ENCODE data around the gene BLZF1.
"Not testable (repeated sequence)": the region's sequence is repeated elsewhere in the genome, so short reads cannot be mapped to it uniquely, and the experiment has no call there.

Gene BLZF1

DNA sequence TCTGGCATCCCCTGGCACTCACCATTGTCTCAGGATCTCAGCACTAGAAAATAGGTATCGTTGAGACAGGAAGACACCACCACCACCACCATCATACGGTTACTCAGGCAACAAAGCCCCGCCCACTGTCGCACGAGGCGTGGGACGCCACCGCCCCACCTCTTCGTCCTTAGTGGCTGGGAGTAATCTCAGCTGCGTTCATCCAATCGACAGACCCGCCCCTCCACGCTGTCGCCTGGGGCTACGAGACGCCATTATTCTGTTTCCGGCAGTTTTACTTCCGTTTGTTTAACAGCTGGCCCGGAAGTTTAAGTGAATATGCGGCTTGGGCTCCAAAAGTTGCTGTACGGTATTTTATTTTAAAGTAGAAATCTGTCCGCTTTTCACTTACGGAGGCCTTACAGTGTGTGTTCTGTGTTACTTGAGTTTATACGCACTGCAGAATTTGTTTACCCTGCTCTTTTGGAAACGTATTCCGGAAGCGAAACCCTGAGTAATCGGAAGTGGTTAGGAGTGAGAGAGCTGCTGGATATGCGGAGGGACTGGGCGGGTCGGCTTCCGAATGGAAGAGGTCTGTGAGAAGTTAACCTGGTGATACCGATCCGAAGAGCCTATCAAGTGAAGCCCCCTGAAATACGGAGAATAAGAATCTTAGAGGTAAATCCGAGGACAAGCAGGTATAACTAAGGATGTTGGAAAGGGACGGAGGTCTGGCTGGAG, at the start of gene BLZF1, which contains the start of gene NME7:
Gene BLZF1, plus strand, starts transcription at position 510 of the 720 bp plus-strand sequence. CDS start 1,328 bp downstream, outside the sequence.
Gene NME7, minus strand, starts transcription at position 112 of the 720 bp plus-strand sequence. Its CDS starts 87 bp downstream, at position 25.
- Histone ChIP-seq H3K27me3 (ENCODE audit: low read depth, low read length) (no peaks in the 10 kb centered on the region), H3K4me1 (ENCODE audit: control insufficient read depth in 1 of 2, insufficient read depth in 2 of 2, low read length in 2 of 2) (peaks cover 7 to 24% of the 10 kb centered on the region in 2 donors), H3K36me3 (ENCODE audit: control insufficient read depth in 1 of 2, insufficient read depth in 2 of 2, low read length in 2 of 2) (peaks cover 3 to 19% of the 10 kb centered on the region in 2 donors), H3K4me3 (ENCODE audit: low read depth in 1 of 2, low read length in 2 of 2) (peak within 1 kb of the TSS; percentile 76 to 95), H3K27ac (ENCODE audit: low read length) (peak within 1 kb of the TSS; percentile 88), H3K9me3 (ENCODE audit: control insufficient read depth in 1 of 2, low read length in 2 of 2) (peaks cover 0 to 3% of the 10 kb centered on the region in 2 donors)

GRCh38 chr1:169318536-169319244, 49.3 kb upstream of the BLZF1 start:
- H3K9me3 ChIP-seq (ENCODE audit: control insufficient read depth in 1 of 2, low read length in 2 of 2) = no peaks in the 10 kb centered on the region
- H3K27ac ChIP-seq (ENCODE audit: low read length) = no peak overlapping the region
- no peak overlapping the region for H3K4me3 ChIP-seq (ENCODE audit: low read depth in 1 of 2, low read length in 2 of 2)
- H3K4me1 ChIP-seq (ENCODE audit: control insufficient read depth in 1 of 2, insufficient read depth in 2 of 2, low read length in 2 of 2) = no peaks in the 10 kb centered on the region
- H3K36me3 ChIP-seq (ENCODE audit: control insufficient read depth in 1 of 2, insufficient read depth in 2 of 2, low read length in 2 of 2) = no peaks in the 10 kb centered on the region
- no peaks in the 10 kb centered on the region for H3K27me3 ChIP-seq (ENCODE audit: low read depth, low read length)

- no peaks in the 10 kb centered on the region for H3K36me3 ChIP-seq (ENCODE audit: control insufficient read depth in 1 of 2, insufficient read depth in 2 of 2, low read length in 2 of 2)
- no peaks in the 10 kb centered on the region for H3K9me3 ChIP-seq (ENCODE audit: control insufficient read depth in 1 of 2, low read length in 2 of 2)
- H3K4me1 ChIP-seq (ENCODE audit: control insufficient read depth in 1 of 2, insufficient read depth in 2 of 2, low read length in 2 of 2) = no peaks in the 10 kb centered on the region
- no peak overlapping the region for H3K4me3 ChIP-seq (ENCODE audit: low read depth in 1 of 2, low read length in 2 of 2)
- H3K27me3 ChIP-seq (ENCODE audit: low read depth, low read length) = no peaks in the 10 kb centered on the region
- no peak overlapping the region for H3K27ac ChIP-seq (ENCODE audit: low read length)
Observed at GRCh38 chr1:169321539-169321938, 46.5 kb upstream of the BLZF1 start.

- Histone ChIP-seq H3K36me3 (ENCODE audit: control insufficient read depth in 1 of 2, insufficient read depth in 2 of 2, low read length in 2 of 2) (no peaks in the 10 kb centered on the region), H3K27ac (ENCODE audit: low read length) (no peak overlapping the region), H3K4me1 (ENCODE audit: control insufficient read depth in 1 of 2, insufficient read depth in 2 of 2, low read length in 2 of 2) (no peaks in the 10 kb centered on the region), H3K4me3 (ENCODE audit: low read depth in 1 of 2, low read length in 2 of 2) (no peak overlapping the region), H3K27me3 (ENCODE audit: low read depth, low read length) (no peaks in the 10 kb centered on the region), H3K9me3 (ENCODE audit: control insufficient read depth in 1 of 2, low read length in 2 of 2) (no peaks in the 10 kb centered on the region)
Observed at GRCh38 chr1:169322138-169322537, 45.9 kb upstream of the BLZF1 start.

DNA sequence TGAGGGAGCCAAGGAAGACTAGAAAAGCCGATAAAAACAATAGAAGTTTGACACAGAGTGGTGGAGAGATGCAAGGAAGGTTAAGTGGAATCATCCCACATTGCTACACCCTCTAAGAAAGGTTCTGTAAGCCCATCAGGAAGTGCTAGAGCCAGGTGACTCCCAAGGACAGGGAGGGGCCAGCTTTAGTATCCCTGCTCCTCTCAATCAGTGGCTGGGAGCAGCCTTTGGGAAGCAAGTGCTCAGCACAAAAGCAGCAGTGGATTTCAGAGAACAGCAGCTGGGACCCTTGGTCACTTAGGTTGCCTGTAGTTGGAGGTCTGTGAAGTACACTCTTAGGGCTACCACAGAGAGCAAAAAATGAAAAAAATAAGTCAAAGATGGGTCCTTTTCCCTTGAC, 42.9 kb upstream of the BLZF1 start:
- Histone ChIP-seq H3K27ac (ENCODE audit: low read length) (no peak overlapping the region), H3K4me3 (ENCODE audit: low read depth in 1 of 2, low read length in 2 of 2) (no peak overlapping the region), H3K27me3 (ENCODE audit: low read depth, low read length) (no peaks in the 10 kb centered on the region), H3K9me3 (ENCODE audit: control insufficient read depth in 1 of 2, low read length in 2 of 2) (no peaks in the 10 kb centered on the region), H3K4me1 (ENCODE audit: control insufficient read depth in 1 of 2, insufficient read depth in 2 of 2, low read length in 2 of 2) (no peaks in the 10 kb centered on the region), H3K36me3 (ENCODE audit: control insufficient read depth in 1 of 2, insufficient read depth in 2 of 2, low read length in 2 of 2) (no peaks in the 10 kb centered on the region)

DNA sequence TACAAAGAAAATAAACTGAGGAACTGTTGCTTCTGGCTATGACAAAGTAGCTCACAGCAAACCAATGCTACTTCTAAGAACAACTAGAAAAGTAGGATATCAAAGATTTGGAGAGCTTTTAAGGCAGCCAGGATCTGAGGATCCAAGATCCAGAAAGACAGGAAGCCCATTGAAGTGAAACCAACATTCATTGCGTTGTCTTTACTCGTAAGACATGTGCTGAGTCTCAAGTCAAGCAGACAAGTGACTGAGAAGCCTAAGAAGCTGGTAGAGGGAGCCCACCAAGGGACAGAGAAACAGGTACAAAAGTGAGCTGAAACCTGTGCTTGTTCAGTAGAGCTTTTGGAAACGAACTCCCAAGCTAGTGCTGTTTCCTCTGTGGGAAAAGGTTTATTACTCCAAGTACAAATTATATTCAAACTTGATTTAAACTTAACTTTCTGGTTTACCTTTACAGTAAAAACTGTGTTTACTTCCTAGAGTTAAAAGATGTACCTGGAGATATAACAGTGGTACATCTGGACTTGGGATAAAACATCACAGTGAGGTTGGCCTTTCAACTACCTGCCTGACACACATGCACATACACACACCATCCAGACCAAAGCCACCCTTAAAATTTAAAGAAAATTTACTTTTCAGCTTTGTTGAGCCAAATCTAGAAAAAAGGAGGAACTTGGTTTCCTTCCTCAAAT, 41.6 kb upstream of the BLZF1 start:
- no peaks in the 10 kb centered on the region for H3K27me3 ChIP-seq (ENCODE audit: low read depth, low read length)
- H3K4me1 ChIP-seq (ENCODE audit: control insufficient read depth in 1 of 2, insufficient read depth in 2 of 2, low read length in 2 of 2) = no peaks in the 10 kb centered on the region
- H3K36me3 ChIP-seq (ENCODE audit: control insufficient read depth in 1 of 2, insufficient read depth in 2 of 2, low read length in 2 of 2) = no peaks in the 10 kb centered on the region
- H3K27ac ChIP-seq (ENCODE audit: low read length) = no peak overlapping the region
- no peak overlapping the region for H3K4me3 ChIP-seq (ENCODE audit: low read depth in 1 of 2, low read length in 2 of 2)
- no peaks in the 10 kb centered on the region for H3K9me3 ChIP-seq (ENCODE audit: control insufficient read depth in 1 of 2, low read length in 2 of 2)

DNA sequence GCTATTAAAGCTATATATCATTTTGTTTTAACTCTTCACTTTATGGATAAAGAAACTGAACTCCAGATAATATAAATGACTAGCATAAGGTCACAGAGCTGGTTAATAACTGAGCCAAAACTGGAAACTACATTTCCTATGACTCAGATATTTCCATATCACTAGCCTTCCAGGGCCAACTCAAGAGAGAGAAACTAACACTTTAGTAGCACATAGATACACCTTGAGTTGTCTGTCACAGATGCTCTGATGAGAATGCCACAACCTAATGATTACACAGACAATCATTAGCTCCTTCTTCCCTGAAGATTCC, 41.1 kb upstream of the BLZF1 start:
- Histone ChIP-seq H3K27me3 (ENCODE audit: low read depth, low read length) (no peaks in the 10 kb centered on the region), H3K9me3 (ENCODE audit: control insufficient read depth in 1 of 2, low read length in 2 of 2) (peaks cover 0 to 2% of the 10 kb centered on the region in 2 donors), H3K27ac (ENCODE audit: low read length) (no peak overlapping the region), H3K4me1 (ENCODE audit: control insufficient read depth in 1 of 2, insufficient read depth in 2 of 2, low read length in 2 of 2) (no peaks in the 10 kb centered on the region), H3K36me3 (ENCODE audit: control insufficient read depth in 1 of 2, insufficient read depth in 2 of 2, low read length in 2 of 2) (no peaks in the 10 kb centered on the region), H3K4me3 (ENCODE audit: low read depth in 1 of 2, low read length in 2 of 2) (no peak overlapping the region)

DNA sequence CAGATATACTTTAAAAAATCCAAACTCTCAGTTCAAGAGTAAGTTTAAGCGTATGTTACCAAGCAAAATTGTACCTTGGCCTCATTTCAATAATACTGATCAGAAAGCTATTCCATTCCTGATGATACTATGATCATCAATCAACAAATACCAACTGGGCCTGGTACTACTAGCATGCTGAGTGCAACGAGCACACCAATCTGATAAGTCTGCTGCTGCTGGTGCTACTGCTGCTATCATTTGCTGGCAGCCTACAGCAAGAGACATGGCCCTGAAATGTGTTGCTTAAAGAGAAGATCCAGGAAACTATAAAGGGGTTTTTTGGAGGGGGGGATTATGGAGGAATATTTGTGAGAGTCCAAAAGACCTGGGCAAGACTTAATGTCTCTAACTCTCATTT, 40.1 kb upstream of the BLZF1 start:
- Histone ChIP-seq H3K27me3 (ENCODE audit: low read depth, low read length) (no peaks in the 10 kb centered on the region), H3K36me3 (ENCODE audit: control insufficient read depth in 1 of 2, insufficient read depth in 2 of 2, low read length in 2 of 2) (no peaks in the 10 kb centered on the region), H3K27ac (ENCODE audit: low read length) (no peak overlapping the region), H3K4me1 (ENCODE audit: control insufficient read depth in 1 of 2, insufficient read depth in 2 of 2, low read length in 2 of 2) (no peaks in the 10 kb centered on the region), H3K9me3 (ENCODE audit: control insufficient read depth in 1 of 2, low read length in 2 of 2) (peaks cover 0 to 2% of the 10 kb centered on the region in 2 donors), H3K4me3 (ENCODE audit: low read depth in 1 of 2, low read length in 2 of 2) (no peak overlapping the region)

DNA sequence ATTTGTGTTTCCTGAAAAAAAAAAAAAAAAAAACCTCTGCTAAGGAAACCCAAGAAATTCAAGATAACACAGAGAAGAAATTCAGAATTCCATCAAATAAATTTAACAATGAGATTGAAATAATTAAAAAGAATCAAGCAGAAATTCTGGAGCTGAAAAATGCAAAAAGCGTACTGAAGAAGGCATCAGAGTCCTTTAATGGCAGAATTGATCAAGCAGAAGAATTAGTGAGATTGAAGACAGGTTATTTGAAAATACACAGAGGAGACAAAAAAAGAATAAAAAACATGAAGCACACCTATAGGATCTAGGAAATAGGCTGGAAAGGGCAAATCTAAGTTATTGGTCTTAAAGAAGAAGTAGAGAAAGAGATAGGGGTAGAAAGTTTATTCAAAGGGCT, 38.6 kb upstream of the BLZF1 start:
- H3K4me3 ChIP-seq (ENCODE audit: low read depth in 1 of 2, low read length in 2 of 2) = no peak overlapping the region
- H3K9me3 ChIP-seq (ENCODE audit: control insufficient read depth in 1 of 2, low read length in 2 of 2) = peaks cover 0 to 2% of the 10 kb centered on the region in 2 donors
- no peaks in the 10 kb centered on the region for H3K4me1 ChIP-seq (ENCODE audit: control insufficient read depth in 1 of 2, insufficient read depth in 2 of 2, low read length in 2 of 2)
- no peak overlapping the region for H3K27ac ChIP-seq (ENCODE audit: low read length)
- no peaks in the 10 kb centered on the region for H3K27me3 ChIP-seq (ENCODE audit: low read depth, low read length)
- no peaks in the 10 kb centered on the region for H3K36me3 ChIP-seq (ENCODE audit: control insufficient read depth in 1 of 2, insufficient read depth in 2 of 2, low read length in 2 of 2)

GRCh38 chr1:169330927-169331326, 37.1 kb upstream of the BLZF1 start:
- Histone ChIP-seq H3K4me1 (ENCODE audit: control insufficient read depth in 1 of 2, insufficient read depth in 2 of 2, low read length in 2 of 2) (no peaks in the 10 kb centered on the region), H3K36me3 (ENCODE audit: control insufficient read depth in 1 of 2, insufficient read depth in 2 of 2, low read length in 2 of 2) (no peaks in the 10 kb centered on the region), H3K27me3 (ENCODE audit: low read depth, low read length) (no peaks in the 10 kb centered on the region), H3K9me3 (ENCODE audit: control insufficient read depth in 1 of 2, low read length in 2 of 2) (peaks cover 0 to 2% of the 10 kb centered on the region in 2 donors), H3K27ac (ENCODE audit: low read length) (no peak overlapping the region), H3K4me3 (ENCODE audit: low read depth in 1 of 2, low read length in 2 of 2) (no peak overlapping the region)

GRCh38 chr1:169334727-169335126, 33.3 kb upstream of the BLZF1 start:
- H3K4me3 ChIP-seq (ENCODE audit: low read depth in 1 of 2, low read length in 2 of 2); H3K9me3 ChIP-seq (ENCODE audit: control insufficient read depth in 1 of 2, low read length in 2 of 2); H3K27ac ChIP-seq (ENCODE audit: low read length); H3K4me1 ChIP-seq (ENCODE audit: control insufficient read depth in 1 of 2, insufficient read depth in 2 of 2, low read length in 2 of 2); H3K36me3 ChIP-seq (ENCODE audit: control insufficient read depth in 1 of 2, insufficient read depth in 2 of 2, low read length in 2 of 2); H3K27me3 ChIP-seq (ENCODE audit: low read depth, low read length): not testable (repeated sequence)

All from muscle layer of duodenum (tissue), 2 donors.